PC-3 (cell line): ENCODE measurements around the gene RASA4B. TPM values are rescaled to one million over a fixed set of nuclear protein-coding genes. Genes with fewer than 3 reads are reported as not detected.
"Not testable (repeated sequence)": the region's sequence is repeated elsewhere in the genome, so short reads cannot be mapped to it uniquely, and the experiment has no call there.

ENCODE experiments used
- ATAC-seq: fragments of 200-7000 bp; cut with Tn5 transposase; 2 replicates; pipeline ENCODE4 v1.9.1; 2020; ENCODE audit warnings: mild to moderate bottlenecking, moderate library complexity
- BruUV-seq: library from RNA; stranded (reverse); fragments of 400-500 nt; replicated peaks from 2 replicates; lab custom pipeline; 2021; lab: Mats Ljungman, UMichigan
- CTCF ChIA-PET: fragments of 300-600 bp; sonication (Branson Sonifier 250); formaldehyde crosslinking; loops from one replicate; lab custom pipeline; 2022; ENCODE audit warnings: antibody characterized with exemption; lab: Charles Lee
- POLR2A ChIA-PET: fragments of 300-600 bp; sonication (Branson Sonifier 250); formaldehyde crosslinking; loops from one replicate; lab custom pipeline; 2022; ENCODE audit warnings: antibody characterized with exemption; ENCODE audit not compliant: unreplicated experiment; lab: Charles Lee
- DNase-seq: peaks from one replicate; pipeline ENCODE4 v3.0.0-alpha.2; 2015
- H2AFZ ChIP-seq: fragments of 300-600 bp; sonication (generic); 2 replicates; pipeline ENCODE4 v1.6.0; 2016; ENCODE audit warnings: antibody characterized with exemption, low read length
- H3F3A ChIP-seq: fragments of 300-600 bp; sonication (generic); one replicate; pipeline ENCODE4 v1.6.0; 2017; ENCODE audit warnings: antibody characterized with exemption, low read length, control low read depth, mild to moderate bottlenecking; ENCODE audit not compliant: unreplicated experiment
- H3K27ac ChIP-seq: fragments of 300-600 bp; sonication (generic); 2 replicates; pipeline ENCODE4 v1.5.1; 2016; ENCODE audit warnings: mild to moderate bottlenecking, low read length
- H3K27me3 ChIP-seq: fragments of 300-600 bp; sonication (generic); 2 replicates; pipeline ENCODE4 v1.6.1; 2016; ENCODE audit warnings: low read length, mixed read lengths
- H3K36me3 ChIP-seq: fragments of 300-600 bp; sonication (generic); 2 replicates; pipeline ENCODE4 v1.6.1; 2016; ENCODE audit warnings: low read depth, mixed run types, low read length, mixed read lengths
- H3K4me1 ChIP-seq: fragments of 300-600 bp; sonication (generic); 2 replicates; pipeline ENCODE4 v1.5.1; 2016; ENCODE audit warnings: low read length; ENCODE audit not compliant: insufficient read depth
- H3K4me2 ChIP-seq: fragments of 300-600 bp; sonication (generic); 2 replicates; pipeline ENCODE4 v1.6.0; 2016; ENCODE audit warnings: low read length
- H3K4me3 ChIP-seq: fragments of 300-600 bp; sonication (generic); 2 replicates; pipeline ENCODE4 v1.5.1; 2016; ENCODE audit warnings: mild to moderate bottlenecking, low read length, mixed read lengths
- H3K79me2 ChIP-seq: fragments of 300-600 bp; sonication (generic); 2 replicates; pipeline ENCODE4 v1.6.1; 2017; ENCODE audit warnings: low read length, mixed read lengths
- H3K9ac ChIP-seq: fragments of 300-600 bp; sonication (generic); 2 replicates; pipeline ENCODE4 v1.6.0; 2016; ENCODE audit warnings: mild to moderate bottlenecking, low read length
- H3K9me2 ChIP-seq: fragments of 300-600 bp; sonication (generic); replicated peaks from 2 replicates; pipeline ENCODE4 v1.6.1; 2016; ENCODE audit warnings: mixed run types, low read length, mixed read lengths
- H3K9me3 ChIP-seq: fragments of 300-600 bp; sonication (generic); 2 replicates; pipeline ENCODE4 v1.6.1; 2016; ENCODE audit warnings: low read length, mixed read lengths
- H4K20me1 ChIP-seq: fragments of 300-600 bp; sonication (generic); 2 replicates; pipeline ENCODE4 v1.6.1; 2016; ENCODE audit warnings: low read length, mixed read lengths
- intact Hi-C: fragments of 100-400 bp; cut with micrococcal nuclease; formaldehyde crosslinking; loops from 2 replicates; pipeline ENCODE4 v1.9.0; 2023
- total RNA-seq: library from RNA; depleted of rRNA; stranded (reverse); fragments of >200 nt; gene quantifications from 2 replicates; pipeline ENCODE4 v1.2.3, GENCODE V29; 2014

RASA4B gene
- total RNA-seq, 1 experiment from 2014 or later, result 10.2 TPM

- H3K27me3 ChIP-seq, H3K27ac ChIP-seq, CTCF ChIA-PET, H3K4me3 ChIP-seq, H2AFZ ChIP-seq, H3K4me2 ChIP-seq, H3K79me2 ChIP-seq, H3K4me1 ChIP-seq, intact Hi-C loops, H3K9ac ChIP-seq, DNase-seq, H4K20me1 ChIP-seq, H3K36me3 ChIP-seq, H3K9me2 ChIP-seq, BruUV-seq, H3K9me3 ChIP-seq, POLR2A ChIA-PET, H3F3A ChIP-seq, ATAC-seq: not testable (repeated sequence)
These were observed 25.2 kb upstream of the RASA4B start for GRCh38 chr7:102542771-102543170.

DNA sequence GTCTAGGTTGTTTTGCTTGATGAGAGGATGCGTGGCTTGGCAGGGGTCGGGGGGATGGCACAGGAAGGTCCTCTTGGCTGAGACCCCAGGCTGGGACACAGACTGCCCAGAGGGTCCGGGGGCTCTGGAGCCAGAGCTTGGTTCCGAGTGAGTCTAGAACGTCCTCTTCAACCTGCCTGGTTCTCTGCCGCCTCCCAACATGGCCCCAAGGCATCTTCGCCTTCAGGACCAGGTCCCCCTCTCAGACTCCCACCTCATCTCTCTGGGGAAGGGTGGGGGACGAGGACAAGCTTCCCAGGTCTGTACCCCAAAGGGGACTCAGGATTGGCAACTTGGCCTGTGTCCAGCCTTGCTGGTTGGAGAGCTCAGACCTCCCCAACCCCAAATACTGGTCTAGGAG, 24.5 kb upstream of the RASA4B start:
- BruUV-seq, CTCF ChIA-PET, H3K36me3 ChIP-seq: not testable (repeated sequence)

GRCh38 chr7:102540604-102541003, 23.0 kb upstream of the RASA4B start:
- H3K9ac ChIP-seq, H4K20me1 ChIP-seq, POLR2A ChIA-PET, H3K27me3 ChIP-seq, CTCF ChIA-PET, H3K9me2 ChIP-seq, H3K27ac ChIP-seq, H3K36me3 ChIP-seq, DNase-seq, H3K9me3 ChIP-seq, H3F3A ChIP-seq, intact Hi-C loops, H3K79me2 ChIP-seq, ATAC-seq, H3K4me2 ChIP-seq, BruUV-seq, H2AFZ ChIP-seq, H3K4me3 ChIP-seq, H3K4me1 ChIP-seq: not testable (repeated sequence)

More for the DNA sequence above, 24.5 kb upstream of the RASA4B start:
- intact Hi-C loops, H3K4me2 ChIP-seq, H2AFZ ChIP-seq, H3K27me3 ChIP-seq, H3K9ac ChIP-seq, H3K9me3 ChIP-seq, H4K20me1 ChIP-seq, DNase-seq, H3K27ac ChIP-seq, H3K4me3 ChIP-seq, POLR2A ChIA-PET, H3K79me2 ChIP-seq, H3K4me1 ChIP-seq, ATAC-seq, H3K9me2 ChIP-seq, H3F3A ChIP-seq: not testable (repeated sequence)

DNA sequence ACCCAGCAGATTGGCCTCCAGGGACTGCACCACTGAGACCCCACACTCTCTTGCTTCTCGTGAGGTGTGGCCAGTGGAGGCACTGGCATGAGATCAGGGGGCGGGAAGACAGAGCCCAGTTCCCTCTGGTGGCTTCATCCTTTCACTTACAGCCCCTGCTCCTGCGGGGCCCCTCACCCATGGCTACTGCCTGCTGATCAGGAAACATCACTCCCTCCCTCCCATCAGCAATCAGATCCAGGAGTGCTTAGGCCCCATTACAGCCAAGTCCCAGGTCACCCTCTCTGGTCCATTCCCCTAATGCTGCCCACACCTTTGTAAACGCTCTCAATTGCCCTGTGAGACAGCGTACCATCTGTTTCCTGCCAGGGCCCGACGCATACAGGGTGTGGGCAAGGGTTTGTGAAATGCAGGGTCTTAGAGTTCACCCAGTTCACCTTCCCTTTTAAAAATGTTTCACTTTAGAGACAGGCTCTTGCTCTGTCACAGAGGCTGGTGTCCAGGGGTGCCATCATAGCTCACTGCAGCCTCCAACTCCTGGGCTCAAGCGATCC, 17.6 kb upstream of the RASA4B start:
- H3K27ac ChIP-seq, POLR2A ChIA-PET, H3K9ac ChIP-seq, H3K4me2 ChIP-seq, H3K4me1 ChIP-seq, H3K27me3 ChIP-seq, H2AFZ ChIP-seq, intact Hi-C loops, H3K4me3 ChIP-seq, H3K9me2 ChIP-seq, H3K9me3 ChIP-seq, H3F3A ChIP-seq, H3K79me2 ChIP-seq, DNase-seq, ATAC-seq, BruUV-seq, CTCF ChIA-PET, H4K20me1 ChIP-seq, H3K36me3 ChIP-seq: not testable (repeated sequence)

GRCh38 chr7:102532127-102532526, 14.6 kb upstream of the RASA4B start:
- CTCF ChIA-PET, BruUV-seq: not testable (repeated sequence)

DNA sequence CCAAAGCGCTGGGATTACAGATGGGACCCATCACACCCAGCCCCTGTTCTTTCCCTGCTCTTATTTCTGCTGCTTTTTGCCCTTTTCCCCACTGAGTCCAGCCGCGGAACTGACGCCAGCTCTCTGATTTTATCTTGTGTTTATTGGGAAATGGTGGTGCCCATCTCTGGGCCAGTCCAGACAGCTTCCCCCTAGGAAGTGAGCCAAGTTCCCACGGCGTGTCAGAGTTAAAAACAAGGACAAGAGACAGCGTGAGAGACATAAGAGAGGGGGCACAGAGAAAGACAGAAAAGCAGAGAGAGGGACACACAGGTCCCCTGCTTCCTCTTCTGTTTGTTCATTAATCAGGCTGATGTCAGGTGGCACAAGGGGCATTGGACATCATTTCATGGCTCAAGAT, 14.0 kb upstream of the RASA4B start:
- intact Hi-C loops, H3K9me3 ChIP-seq, POLR2A ChIA-PET, H3K4me2 ChIP-seq, H3K79me2 ChIP-seq, H3F3A ChIP-seq, ATAC-seq, DNase-seq, H2AFZ ChIP-seq, H3K36me3 ChIP-seq, H3K4me1 ChIP-seq, H3K4me3 ChIP-seq, H4K20me1 ChIP-seq, H3K9ac ChIP-seq, H3K9me2 ChIP-seq, H3K27me3 ChIP-seq, H3K27ac ChIP-seq, BruUV-seq, CTCF ChIA-PET: not testable (repeated sequence)

More at GRCh38 chr7:102532127-102532526, 14.6 kb upstream of the RASA4B start:
- H3K36me3 ChIP-seq, intact Hi-C loops, H3K4me2 ChIP-seq, H3F3A ChIP-seq, DNase-seq, H3K9ac ChIP-seq, H3K79me2 ChIP-seq, H4K20me1 ChIP-seq, H3K9me3 ChIP-seq, H3K4me1 ChIP-seq, H3K27me3 ChIP-seq, POLR2A ChIA-PET, H3K4me3 ChIP-seq, H2AFZ ChIP-seq, H3K27ac ChIP-seq, H3K9me2 ChIP-seq: not testable (repeated sequence)
- peak; percentile 15; the same call in 1 of the 2 replicates for ATAC-seq
